ENCODE results near the gene CXCL12.
A peak's percentile ranks its signal among the peaks of the same experiment; 100 is the strongest.

Gene CXCL12

GRCh38 chr10:44398747-44399658 is 14.1 kb upstream of the CXCL12 start:
- no peak for DNase-seq

DNA sequence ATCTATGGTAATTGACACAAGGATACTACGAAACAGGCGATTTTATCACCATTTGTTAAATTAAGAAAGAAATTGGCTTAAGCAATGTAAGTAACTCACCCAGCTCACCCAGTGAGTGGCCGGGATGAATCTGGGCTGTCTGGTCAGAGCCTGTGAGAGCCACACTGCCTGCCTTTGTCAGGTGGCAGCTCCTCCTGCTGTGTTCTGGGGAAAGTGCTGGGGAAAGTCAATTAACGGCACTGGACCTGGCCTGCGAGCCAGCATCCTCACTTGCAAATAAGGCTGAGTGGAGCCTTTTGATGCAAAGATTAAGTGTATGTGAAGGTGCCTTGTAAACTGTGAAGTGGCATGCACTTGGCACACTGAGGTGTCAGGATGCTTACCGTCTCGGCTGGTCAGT is 13.4 kb upstream of the CXCL12 start:
- no peak for DNase-seq

DNA sequence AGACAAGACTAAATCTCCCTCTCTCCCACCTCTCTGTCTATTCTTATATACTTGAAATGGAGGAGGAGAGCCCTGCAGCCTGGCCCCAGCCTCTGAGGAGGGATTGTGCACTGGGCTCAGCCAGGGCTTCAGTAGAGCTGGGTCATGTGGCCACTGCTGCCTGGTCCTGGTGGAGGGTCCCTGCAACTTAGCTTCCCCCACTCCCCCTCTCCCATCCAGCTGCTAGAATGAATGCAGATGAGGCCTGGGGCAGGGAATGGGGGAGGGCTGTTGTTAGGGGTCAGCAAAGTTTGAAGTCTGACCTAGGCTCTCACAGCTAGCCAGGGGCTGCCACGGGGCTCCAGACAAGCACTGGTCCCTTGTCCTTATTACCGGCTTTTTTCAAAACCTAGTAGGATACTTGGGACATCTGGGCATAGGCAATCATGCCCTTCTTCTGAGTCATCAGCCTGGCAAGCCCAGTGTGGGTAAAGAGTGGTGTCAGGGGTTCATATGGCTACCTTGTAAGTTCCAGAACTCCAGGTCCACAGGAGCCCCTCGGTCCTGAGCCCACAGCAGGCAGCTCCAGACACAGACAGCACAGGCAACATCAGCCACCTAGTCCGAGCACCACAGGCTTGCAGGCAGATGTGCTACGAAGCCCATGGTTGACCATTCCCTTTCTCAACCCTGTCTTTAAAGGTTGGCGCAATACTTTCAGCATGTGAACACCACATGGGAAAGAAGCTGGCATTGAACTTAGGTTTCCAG is 12.8 kb upstream of the CXCL12 start:
- no peak for DNase-seq

DNA sequence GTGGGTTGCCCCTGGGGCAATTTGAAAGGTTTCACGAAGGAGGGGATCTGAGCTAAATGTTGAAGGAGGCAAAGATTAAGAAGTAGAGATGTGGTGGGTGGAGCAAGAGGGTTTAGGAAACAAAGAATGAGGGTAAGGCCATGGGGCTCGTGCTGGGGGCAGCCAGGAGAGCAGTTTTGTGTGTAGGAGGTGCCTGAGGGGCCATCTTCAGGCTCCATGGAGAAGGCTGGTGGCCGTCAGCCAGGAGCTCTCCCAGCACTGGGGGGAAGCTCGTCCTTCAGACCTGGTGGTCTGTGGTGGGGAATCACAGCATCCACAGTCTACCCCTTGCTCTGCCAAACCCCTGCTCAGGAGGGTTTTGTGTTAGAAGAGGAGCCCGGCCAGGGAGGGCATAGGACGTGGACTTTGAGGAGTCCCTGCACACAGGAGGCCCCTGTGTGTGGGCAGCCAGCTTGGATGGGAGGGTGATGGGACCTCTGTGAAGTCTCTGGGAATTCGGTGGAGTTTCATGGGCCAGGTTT is 11.8 kb upstream of the CXCL12 start:
- no peak for DNase-seq

GRCh38 chr10:44395902-44396670 is 11.2 kb upstream of the CXCL12 start:
- no peak for DNase-seq

DNA sequence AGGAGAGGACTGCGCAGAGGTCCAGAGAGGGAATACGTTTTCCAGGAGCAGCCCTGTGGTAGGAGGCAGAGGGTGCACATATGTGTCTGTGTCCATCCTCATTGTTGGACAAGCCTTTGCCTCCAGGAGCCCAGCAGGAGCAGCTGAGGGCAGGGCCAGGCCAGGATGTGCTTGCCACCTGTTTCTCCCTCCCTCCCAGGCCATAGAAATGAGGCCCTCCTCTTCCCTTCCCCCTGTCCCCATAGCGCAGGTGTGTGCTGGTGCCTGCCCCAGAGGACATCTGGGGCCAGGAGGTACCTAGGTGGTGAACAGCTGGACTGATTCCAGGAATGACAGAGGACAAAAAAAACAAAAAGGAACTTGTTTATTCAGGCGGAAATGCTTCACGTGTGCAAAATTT is 10.5 kb upstream of the CXCL12 start:
- DNase-seq = peak in 1 of 2 experiments; percentile 18

- no peak for DNase-seq
These were observed 9.9 kb upstream of the CXCL12 start for GRCh38 chr10:44394696-44395381.

GRCh38 chr10:44393834-44394547 is 9.1 kb upstream of the CXCL12 start:
- no peak for DNase-seq

DNA sequence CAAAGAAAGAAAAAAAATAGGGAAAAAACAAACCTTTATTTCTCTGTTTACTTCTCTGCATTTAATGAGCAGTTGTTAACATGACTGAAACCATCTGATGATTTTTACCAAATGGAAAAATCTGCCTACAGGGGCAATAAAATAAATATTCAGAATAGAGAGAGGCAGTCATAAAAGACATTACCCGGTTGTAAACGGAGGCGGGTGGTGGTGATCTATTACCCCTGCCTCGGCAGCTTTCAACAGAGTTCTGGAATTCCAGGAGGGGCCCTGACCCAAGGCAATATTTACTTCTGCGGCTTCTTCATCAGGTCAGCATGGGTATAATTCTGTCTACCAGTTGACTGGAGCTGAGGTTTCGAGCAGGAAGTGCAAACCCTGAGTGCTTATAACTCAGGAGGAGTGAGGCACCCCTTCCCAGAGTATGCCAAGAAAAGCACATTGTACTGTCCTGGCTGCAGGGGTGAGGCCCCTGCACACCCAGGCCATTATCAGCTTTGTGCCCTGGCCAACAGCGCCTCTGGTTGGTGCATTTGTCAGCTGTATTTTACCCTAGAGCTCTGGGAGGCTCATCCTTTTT is 8.2 kb upstream of the CXCL12 start:
- DNase-seq = no peak

DNA sequence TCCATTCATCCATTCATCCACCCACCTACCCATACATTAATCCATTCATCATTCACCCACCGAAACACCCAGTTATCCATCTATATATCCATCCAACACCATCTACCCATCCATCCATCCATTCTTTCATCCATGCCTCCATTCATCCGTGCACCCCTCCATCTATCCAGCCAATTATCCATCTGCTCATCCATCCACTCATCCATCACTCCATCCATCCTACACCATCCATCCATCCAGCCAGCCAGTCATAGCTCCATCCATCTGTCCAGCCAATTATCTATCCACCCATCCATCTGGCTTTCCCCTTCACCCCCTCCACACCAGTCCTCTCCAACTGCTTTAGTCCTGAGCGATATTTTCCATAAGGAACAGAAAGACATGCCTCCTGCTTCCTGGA is 7.5 kb upstream of the CXCL12 start:
- no peak for DNase-seq

DNA sequence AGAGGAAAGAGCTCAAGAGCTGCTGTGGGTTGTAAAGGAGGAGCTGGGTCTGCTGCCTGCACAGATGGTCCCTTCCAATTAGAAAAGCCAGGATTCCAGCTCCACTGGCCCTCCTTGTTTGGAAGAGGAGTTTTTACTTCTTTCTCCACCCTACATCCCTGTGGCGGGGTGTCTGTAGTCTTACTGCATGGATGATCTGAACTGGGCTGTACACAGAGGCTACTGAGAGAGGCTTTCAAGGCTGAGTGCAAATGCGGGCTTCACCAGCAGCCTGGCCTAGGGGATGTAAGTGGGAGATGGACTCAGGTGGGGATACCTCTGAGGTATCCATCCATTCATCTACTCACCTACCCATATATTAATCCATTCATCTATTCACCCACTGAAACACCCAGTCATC is 7.1 kb upstream of the CXCL12 start:
- DNase-seq = no peak

- DNase-seq = no peak
These were observed 5.7 kb upstream of the CXCL12 start for GRCh38 chr10:44390585-44391072.

- no peak for DNase-seq
These were observed 4.7 kb upstream of the CXCL12 start for GRCh38 chr10:44389556-44389955.

GRCh38 chr10:44389150-44389549 is 4.3 kb upstream of the CXCL12 start:
- DNase-seq = no peak

GRCh38 chr10:44388641-44389040 is 3.7 kb upstream of the CXCL12 start:
- DNase-seq = no peak

GRCh38 chr10:44387853-44388251 is 3.0 kb upstream of the CXCL12 start:
- DNase-seq = no peak

- no peak for DNase-seq
These were observed 1.7 kb upstream of the CXCL12 start for GRCh38 chr10:44386546-44387052.

- DNase-seq = no peak
These were observed 972 bp upstream of the CXCL12 start for GRCh38 chr10:44385696-44386441.

GRCh38 chr10:44384601-44385025 is 284 bp downstream of the CXCL12 start:
- DNase-seq = no peak

Data from cerebellar nuclear complex (tissue), 1 donor.